ENCODE results near the gene DUSP3.

DNA sequence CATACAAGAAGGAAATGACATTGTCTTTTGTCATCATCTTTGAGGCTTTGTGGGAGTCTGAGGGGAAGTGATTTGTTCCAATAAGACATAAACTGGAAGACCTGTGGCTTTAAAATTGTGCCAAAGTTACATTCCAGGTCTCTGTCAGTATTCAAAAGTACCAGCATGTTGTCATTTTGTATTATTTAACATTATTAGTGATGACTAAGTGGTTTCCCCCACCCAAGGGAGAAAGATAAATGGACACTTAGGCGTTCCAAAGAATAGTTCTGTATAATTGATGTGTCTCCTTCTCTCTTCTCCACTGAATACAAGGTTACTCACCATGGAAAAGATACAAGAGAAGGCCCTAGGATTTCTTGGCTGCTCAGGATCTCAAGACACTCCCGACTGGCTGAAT lies 5.3 kb upstream of the DUSP3 start:
- TF ChIP-seq, protein P1, sequence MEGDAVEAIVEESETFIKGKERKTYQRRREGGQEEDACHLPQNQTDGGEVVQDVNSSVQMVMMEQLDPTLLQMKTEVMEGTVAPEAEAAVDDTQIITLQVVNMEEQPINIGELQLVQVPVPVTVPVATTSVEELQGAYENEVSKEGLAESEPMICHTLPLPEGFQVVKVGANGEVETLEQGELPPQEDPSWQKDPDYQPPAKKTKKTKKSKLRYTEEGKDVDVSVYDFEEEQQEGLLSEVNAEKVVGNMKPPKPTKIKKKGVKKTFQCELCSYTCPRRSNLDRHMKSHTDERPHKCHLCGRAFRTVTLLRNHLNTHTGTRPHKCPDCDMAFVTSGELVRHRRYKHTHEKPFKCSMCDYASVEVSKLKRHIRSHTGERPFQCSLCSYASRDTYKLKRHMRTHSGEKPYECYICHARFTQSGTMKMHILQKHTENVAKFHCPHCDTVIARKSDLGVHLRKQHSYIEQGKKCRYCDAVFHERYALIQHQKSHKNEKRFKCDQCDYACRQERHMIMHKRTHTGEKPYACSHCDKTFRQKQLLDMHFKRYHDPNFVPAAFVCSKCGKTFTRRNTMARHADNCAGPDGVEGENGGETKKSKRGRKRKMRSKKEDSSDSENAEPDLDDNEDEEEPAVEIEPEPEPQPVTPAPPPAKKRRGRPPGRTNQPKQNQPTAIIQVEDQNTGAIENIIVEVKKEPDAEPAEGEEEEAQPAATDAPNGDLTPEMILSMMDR (IDR thresholded peaks at IDR 0.05) = no peak
- no peak for TF ChIP-seq POLR2A (IDR thresholded peaks at IDR 0.05)

Measured in right lobe of liver (tissue), 4 donors.